GM12891 (cell line): ENCODE measurements around the gene SRRM2.

Experiments used
- DNase-seq: peaks from one replicate; pipeline ENCODE4 v3.0.0; 2011; ENCODE audit warnings: low spot score; ENCODE audit not compliant: insufficient read length
- FAIRE-seq: peaks from 2 replicates; lab custom pipeline; 2011; peaks lifted over from hg19 to GRCh38; lab: Jason Lieb, UNC
- PAX5 ChIP-seq: IDR thresholded peaks from 2 replicates; pipeline ENCODE4 v1.6.1; 2011; ENCODE audit warnings: low read length, moderate library complexity, mild to moderate bottlenecking; ENCODE audit not compliant: insufficient read depth, severe bottlenecking
- POLR2A ChIP-seq: IDR thresholded peaks from 2 replicates; pipeline ENCODE4 v1.6.1; 2011; ENCODE audit warnings: low read depth, low read length, control low read depth
- POLR2AphosphoS5 ChIP-seq: IDR thresholded peaks from 2 replicates; pipeline ENCODE4 v1.6.1; 2011; ENCODE audit warnings: low read depth, low read length, control low read depth
- POU2F2 ChIP-seq: IDR thresholded peaks from 2 replicates; pipeline ENCODE4 v1.6.1; 2011; ENCODE audit warnings: low read depth, mild to moderate bottlenecking, control low read depth, low read length, moderate library complexity
- SPI1 ChIP-seq: IDR thresholded peaks from 2 replicates; pipeline ENCODE4 v1.6.1; 2011; ENCODE audit warnings: low read depth, low read length, control low read depth
- TAF1 ChIP-seq: IDR thresholded peaks from 2 replicates; pipeline ENCODE4 v1.6.1; 2011; ENCODE audit warnings: low read depth, low read length, control low read depth

Gene SRRM2

DNA sequence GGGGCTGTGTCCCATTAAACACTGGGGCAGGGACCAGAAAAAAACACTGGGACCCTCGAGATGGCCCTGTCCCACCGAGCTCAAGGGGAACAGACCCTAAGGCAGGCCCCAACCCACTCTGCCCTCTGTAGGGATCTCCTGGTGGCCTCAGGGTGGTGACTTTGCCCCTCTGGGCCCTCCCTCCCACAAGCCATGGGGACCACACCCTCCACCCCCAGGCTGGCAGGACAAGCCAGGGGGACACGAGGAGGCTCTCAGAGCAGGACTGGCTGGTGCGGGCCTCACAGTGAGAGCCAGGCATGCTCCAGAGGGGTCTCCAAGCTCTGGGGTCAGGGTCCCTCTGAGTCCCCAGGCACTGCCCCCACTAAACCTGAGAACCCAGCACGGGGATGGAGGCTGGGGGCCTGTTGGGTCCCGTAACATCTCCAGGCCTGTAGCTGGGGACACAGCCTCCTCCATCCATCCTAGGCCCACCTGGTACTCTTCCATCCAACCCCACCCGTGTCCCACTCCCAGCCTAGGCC, 14.5 kb upstream of the SRRM2 start:
- FAIRE-seq: no peak
- TF ChIP-seq TAF1 (no peak), PAX5 (no peak), POU2F2 (no peak), POLR2AphosphoS5 (no peak), SPI1 (no peak), POLR2A (no peak)
- DNase-seq: no peak

DNA sequence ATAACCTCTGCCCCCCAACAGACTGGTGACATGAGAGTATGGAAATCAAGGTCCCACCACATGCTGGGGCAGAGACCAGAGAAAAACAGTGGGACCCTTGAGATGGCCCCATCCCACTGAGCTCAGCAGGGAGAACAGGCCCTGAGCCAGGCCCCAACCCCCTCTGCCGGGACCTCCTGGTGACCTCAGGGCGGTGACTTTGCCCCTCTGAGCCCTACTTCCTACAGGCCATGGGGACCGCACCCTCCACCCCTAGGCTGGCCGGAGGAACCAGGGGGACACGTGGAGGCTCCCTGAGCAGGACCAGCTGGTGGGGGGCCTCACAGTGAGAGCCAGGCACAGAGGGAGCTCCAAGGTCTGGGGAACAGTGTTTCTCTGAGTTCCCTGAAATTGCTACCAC, 13.8 kb upstream of the SRRM2 start:
- no peak for TF ChIP-seq POLR2A
- no peak for TF ChIP-seq PAX5
- TF ChIP-seq POU2F2: no peak
- no peak for TF ChIP-seq POLR2AphosphoS5
- TF ChIP-seq SPI1: no peak
- no peak for TF ChIP-seq TAF1
- FAIRE-seq (no peak), DNase-seq (no peak)

DNA sequence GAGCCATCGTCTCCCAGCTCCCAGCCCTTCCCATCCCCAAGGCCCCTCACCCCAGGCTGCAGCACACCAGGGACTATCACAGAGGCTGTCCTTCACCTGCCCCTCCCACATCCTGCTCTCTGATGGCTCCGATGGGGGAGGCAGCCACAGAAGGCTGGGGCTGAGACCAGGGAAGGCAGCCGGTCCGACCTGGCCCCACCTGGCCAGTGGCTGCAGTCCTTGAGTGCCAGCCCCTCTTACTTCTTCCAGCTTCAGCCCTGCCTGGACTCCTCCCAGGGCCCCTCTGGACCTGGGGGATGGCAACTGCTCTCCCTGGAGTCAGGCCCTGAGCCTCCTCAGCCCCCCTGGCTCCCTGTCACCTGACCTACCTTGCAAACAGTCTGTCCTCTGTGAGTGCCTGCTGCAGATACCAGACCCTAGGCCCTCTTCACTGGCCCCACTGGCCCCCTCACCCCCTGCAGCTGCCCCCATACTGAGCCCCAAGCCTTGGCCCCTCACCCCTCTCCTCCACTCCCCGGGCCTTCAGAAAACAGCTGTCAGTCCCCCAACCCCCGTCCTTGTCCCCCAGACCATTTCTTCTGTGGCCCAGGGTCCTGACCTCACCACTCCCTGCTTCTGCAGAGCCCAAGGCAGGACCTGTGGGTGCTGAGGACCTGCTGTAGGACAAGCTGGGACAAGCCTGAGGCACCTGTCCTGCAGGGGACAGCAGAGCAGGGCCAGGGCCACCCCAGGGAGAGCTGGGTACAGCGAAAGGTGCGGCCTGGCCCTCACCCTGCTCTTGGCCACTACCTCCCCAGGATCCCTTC, 12.6 kb upstream of the SRRM2 start:
- DNase-seq (no peak), FAIRE-seq (no peak)
- TF ChIP-seq SPI1 (no peak), PAX5 (no peak), POLR2AphosphoS5 (no peak), POLR2A (no peak), POU2F2 (no peak), TAF1 (no peak)

DNA sequence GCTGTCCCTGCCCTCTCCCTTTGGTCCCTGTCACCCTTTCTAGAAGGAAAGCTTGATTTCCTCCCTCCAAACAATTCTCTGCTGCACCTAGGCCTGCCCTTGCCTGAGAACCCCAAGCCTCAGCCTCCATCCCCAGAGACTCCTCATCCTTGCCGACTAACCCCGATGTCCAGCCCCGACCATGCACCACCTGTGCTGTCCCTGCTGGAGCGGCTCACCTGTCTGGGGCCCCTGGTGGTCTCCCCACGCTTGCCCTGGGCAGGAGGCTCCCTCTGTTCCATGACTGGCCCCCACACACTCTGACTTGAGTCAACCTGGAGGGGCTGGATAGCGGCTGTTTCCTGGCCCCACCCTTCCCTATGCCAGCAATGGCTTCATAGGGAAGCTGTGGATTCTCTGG, 12.0 kb upstream of the SRRM2 start:
- TF ChIP-seq POLR2AphosphoS5: no peak
- TF ChIP-seq PAX5: no peak
- TF ChIP-seq SPI1: no peak
- no peak for TF ChIP-seq POLR2A
- TF ChIP-seq POU2F2: no peak
- no peak for TF ChIP-seq TAF1
- no peak for DNase-seq
- no peak for FAIRE-seq

DNA sequence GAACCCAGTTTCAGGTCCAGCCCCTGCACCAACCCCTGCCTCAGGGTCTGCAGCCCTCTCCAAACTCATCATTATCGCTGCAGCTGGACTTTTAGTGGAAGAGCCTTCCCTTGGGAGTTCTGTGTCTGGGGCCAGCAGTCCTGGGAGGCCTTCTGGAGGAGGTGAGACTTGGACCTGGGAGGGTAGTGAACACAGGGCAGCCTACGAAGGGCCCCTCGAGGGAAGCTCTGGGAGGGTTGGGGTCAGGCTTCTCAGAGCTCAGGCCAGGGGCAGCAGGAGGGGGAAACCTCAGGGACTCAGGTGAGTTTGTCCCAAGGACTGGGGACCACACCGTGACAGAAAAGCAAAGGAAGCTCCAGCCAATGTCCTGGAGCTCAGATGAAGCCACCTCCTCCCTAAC, 11.3 kb upstream of the SRRM2 start:
- FAIRE-seq (no peak), DNase-seq (no peak)

DNA sequence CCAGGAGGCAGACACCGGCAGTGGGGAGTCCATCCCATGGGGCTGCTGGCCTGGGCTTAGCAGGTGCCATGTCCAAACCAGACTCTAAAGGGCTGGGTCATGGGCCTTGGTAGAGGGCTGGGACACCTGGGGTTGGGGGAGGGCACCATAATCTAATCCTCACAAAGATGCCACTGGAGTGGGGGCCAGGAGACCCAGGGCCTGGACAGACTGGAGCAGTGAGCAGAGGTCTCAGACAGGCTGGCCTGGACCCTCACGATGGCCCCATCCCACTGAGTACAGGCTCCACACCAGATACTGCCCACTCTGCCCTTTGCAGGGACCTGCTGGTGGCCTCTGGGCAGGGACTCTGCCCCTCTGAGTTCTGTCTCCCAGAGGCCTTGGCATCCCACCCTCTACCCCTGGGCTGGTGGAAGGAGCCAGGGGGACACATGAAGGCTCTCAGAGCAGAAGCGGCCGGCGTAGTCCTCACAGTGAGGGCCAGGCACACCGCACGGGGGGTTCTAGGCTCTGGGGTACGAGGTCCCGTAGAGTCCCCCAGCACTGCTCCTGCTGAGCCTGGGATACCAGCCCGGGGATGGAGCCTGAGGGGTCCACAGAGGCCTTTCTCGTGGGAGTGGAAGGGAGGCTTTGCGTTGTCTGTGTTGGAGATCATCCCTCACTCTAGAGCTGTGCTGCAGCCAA, 10.0 kb upstream of the SRRM2 start:
- TF ChIP-seq POU2F2: no peak
- no peak for TF ChIP-seq PAX5
- TF ChIP-seq POLR2AphosphoS5: no peak
- no peak for TF ChIP-seq SPI1
- TF ChIP-seq TAF1: no peak
- no peak for TF ChIP-seq POLR2A
- DNase-seq (no peak), FAIRE-seq (no peak)

More for the DNA sequence above, 11.3 kb upstream of the SRRM2 start:
- no peak for TF ChIP-seq SPI1
- no peak for TF ChIP-seq PAX5
- no peak for TF ChIP-seq POU2F2

DNA sequence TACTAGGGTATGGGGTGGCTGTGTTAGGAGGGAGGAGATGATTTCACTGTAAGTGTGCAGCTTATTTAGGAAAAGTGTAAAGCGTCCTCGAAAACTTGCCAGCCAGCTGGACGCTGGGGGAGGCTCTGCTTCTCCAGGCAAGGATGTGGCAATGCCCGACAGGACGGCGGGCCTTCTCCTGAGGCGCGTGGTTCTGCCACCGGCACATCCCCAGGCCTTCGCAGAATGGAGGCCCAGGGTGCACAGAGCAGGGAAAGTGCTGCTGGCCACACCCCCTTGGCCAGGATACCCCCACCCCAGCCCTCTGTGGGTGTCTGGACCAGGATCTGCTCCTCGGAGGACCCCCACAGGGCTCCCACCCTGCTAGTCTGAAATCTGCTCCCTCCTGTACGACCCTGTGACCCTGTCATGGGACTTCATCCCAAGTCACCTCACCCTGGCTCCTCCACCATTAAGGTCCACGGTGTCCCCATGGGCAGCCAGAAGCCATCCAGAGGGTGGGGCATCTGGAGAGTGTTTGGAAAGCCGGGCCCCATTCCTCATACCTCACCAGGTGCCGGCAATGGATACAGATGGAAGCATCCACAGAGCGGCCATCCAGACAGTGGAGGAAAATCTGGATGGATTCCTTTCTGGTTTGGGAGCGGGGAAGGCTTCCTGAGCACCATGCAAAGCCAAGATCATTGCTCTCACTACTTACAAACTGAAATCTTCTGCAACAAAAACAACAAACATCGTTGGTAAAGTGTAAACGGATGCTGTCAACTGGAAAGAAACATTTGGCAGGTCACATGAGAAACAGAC, 9.2 kb upstream of the SRRM2 start:
- no peak for FAIRE-seq
- DNase-seq: no peak
- no peak for TF ChIP-seq POLR2AphosphoS5
- no peak for TF ChIP-seq TAF1
- no peak for TF ChIP-seq POU2F2
- no peak for TF ChIP-seq SPI1
- TF ChIP-seq POLR2A: no peak
- TF ChIP-seq PAX5: no peak

DNA sequence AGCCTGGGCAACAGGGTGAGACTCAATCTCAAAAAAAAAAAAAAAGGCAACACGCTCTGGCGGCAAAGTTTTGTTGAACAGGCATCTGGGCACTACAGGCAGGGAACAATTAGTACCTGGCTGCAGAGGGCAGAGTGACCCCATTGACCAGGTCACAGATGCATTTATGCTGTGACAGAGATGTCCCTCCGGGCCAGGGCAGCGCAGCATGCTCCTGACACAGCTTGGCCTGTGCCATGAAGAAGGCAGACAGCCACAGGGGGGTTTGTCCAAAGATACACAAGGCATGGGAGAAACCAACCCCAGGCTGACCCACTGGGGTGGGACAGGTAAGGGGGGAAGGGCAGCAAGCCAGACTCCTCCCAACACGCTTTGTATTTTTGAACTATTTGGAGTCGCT, 7.7 kb upstream of the SRRM2 start:
- no peak for TF ChIP-seq POLR2A
- no peak for TF ChIP-seq TAF1
- TF ChIP-seq POU2F2: no peak
- no peak for TF ChIP-seq POLR2AphosphoS5
- TF ChIP-seq PAX5: no peak
- no peak for TF ChIP-seq SPI1
- no peak for DNase-seq
- FAIRE-seq: no peak

DNA sequence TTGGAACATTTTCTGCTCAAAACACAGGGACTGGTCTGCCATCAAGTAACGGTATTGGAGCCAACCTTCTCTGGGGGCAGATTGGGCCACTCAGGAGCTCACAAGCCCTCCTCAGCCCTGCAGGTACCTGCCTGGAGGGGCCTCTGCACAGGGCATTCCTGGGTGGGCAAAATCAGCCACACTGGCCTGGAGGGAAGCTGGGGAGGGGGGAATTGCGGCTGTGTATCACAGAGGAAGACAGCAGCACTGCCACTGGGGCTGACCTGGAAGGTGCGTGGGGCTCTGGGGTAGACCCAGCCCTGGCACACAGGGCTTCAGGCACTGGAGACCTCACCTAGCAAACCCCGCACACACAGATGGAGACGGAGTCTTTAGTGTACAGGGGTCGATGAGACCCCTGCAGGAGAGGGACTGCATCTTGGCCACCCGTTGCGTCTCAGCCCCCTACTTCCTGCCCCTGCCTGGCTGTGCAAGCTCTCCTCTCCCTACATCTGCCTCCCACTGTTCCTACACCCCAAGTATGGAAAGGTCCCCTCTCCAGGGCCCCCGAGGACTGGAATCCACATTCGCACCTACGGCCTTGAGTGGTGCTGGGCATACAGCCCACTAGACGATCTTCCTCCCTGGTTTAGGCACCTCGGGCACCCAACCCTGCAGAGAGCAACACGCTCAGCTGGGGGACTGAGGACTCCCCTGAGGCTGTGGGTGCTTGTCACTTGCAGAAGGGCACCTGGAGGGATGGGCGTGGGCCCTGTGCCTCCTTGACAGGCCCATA, 7.1 kb upstream of the SRRM2 start:
- no peak for TF ChIP-seq POU2F2
- TF ChIP-seq PAX5: no peak
- FAIRE-seq: no peak
- no peak for DNase-seq
